ENCODE results near the gene MYLK2.

The MYLK2 gene

GRCh38 chr20:31823360-31824124, 4.4 kb downstream of the MYLK2 start:
- TF ChIP-seq SNAI2 (CRISPR knock-in tag; IDR thresholded peaks at IDR 0.05) (no peak), OSR1 (CRISPR knock-in tag; IDR thresholded peaks at IDR 0.05) (no peak), GLIS3 (CRISPR knock-in tag; IDR thresholded peaks at IDR 0.05) (no peak), BACH2 (CRISPR knock-in tag; IDR thresholded peaks at IDR 0.05; ENCODE audit: borderline replicate concordance) (no peak), TCF4 (CRISPR knock-in tag; IDR thresholded peaks at IDR 0.05; ENCODE audit: borderline replicate concordance) (no peak), ZC3H10 (CRISPR knock-in tag; IDR thresholded peaks at IDR 0.05) (no peak), ARNTL (CRISPR knock-in tag; IDR thresholded peaks at IDR 0.05; ENCODE audit: borderline replicate concordance, low read depth) (no peak), CSDC2 (CRISPR knock-in tag; IDR thresholded peaks at IDR 0.05) (no peak), ZFP30 (CRISPR knock-in tag; IDR thresholded peaks at IDR 0.05) (no peak), PPARA (CRISPR knock-in tag; IDR thresholded peaks at IDR 0.05; ENCODE audit: borderline replicate concordance) (no peak), TOX (CRISPR knock-in tag; IDR thresholded peaks at IDR 0.05; ENCODE audit: borderline replicate concordance) (no peak), RARB (CRISPR knock-in tag; IDR thresholded peaks at IDR 0.05) (no peak), ZNF565 (CRISPR knock-in tag; conservative IDR thresholded peaks at IDR 0.05; ENCODE audit: low read depth) (no peak), PATZ1 (CRISPR knock-in tag; IDR thresholded peaks at IDR 0.05; ENCODE audit: borderline replicate concordance) (no peak), ISL1 (CRISPR knock-in tag; IDR thresholded peaks at IDR 0.05) (no peak), ZNF8 (CRISPR knock-in tag; IDR thresholded peaks at IDR 0.05) (no peak), CSRNP3 (CRISPR knock-in tag; IDR thresholded peaks at IDR 0.05) (no peak), POU6F1 (CRISPR knock-in tag; IDR thresholded peaks at IDR 0.05; ENCODE audit: borderline replicate concordance, low read depth) (no peak), CREB5 (CRISPR knock-in tag; IDR thresholded peaks at IDR 0.05; ENCODE audit: low read depth) (no peak)
- ATAC-seq = no peak

- no peak for ATAC-seq
- TF ChIP-seq ZNF8 (CRISPR knock-in tag; IDR thresholded peaks at IDR 0.05) (no peak), ZNF70 (CRISPR knock-in tag; IDR thresholded peaks at IDR 0.05) (no peak), SNAI2 (CRISPR knock-in tag; IDR thresholded peaks at IDR 0.05) (no peak), TCF4 (CRISPR knock-in tag; IDR thresholded peaks at IDR 0.05; ENCODE audit: borderline replicate concordance) (no peak)
Measured at GRCh38 chr20:31824125-31824485, 4.9 kb downstream of the MYLK2 start.

- TF ChIP-seq TOX (CRISPR knock-in tag; IDR thresholded peaks at IDR 0.05; ENCODE audit: borderline replicate concordance) (no peak), ZC3H10 (CRISPR knock-in tag; IDR thresholded peaks at IDR 0.05) (no peak), ISL1 (CRISPR knock-in tag; IDR thresholded peaks at IDR 0.05) (no peak), GLIS3 (CRISPR knock-in tag; IDR thresholded peaks at IDR 0.05) (no peak), ZNF565 (CRISPR knock-in tag; conservative IDR thresholded peaks at IDR 0.05; ENCODE audit: low read depth) (no peak), TCF4 (CRISPR knock-in tag; IDR thresholded peaks at IDR 0.05; ENCODE audit: borderline replicate concordance) (no peak), PPARA (CRISPR knock-in tag; IDR thresholded peaks at IDR 0.05; ENCODE audit: borderline replicate concordance) (no peak), ZFP30 (CRISPR knock-in tag; IDR thresholded peaks at IDR 0.05) (no peak), ZFP3 (CRISPR knock-in tag; IDR thresholded peaks at IDR 0.05) (no peak), ARNTL (CRISPR knock-in tag; IDR thresholded peaks at IDR 0.05; ENCODE audit: borderline replicate concordance, low read depth) (no peak), ZNF70 (CRISPR knock-in tag; IDR thresholded peaks at IDR 0.05) (no peak), SNAI2 (CRISPR knock-in tag; IDR thresholded peaks at IDR 0.05) (no peak), CSDC2 (CRISPR knock-in tag; IDR thresholded peaks at IDR 0.05) (no peak), CREB5 (CRISPR knock-in tag; IDR thresholded peaks at IDR 0.05; ENCODE audit: low read depth) (no peak), ESRRG (CRISPR knock-in tag; IDR thresholded peaks at IDR 0.05) (no peak), PATZ1 (CRISPR knock-in tag; IDR thresholded peaks at IDR 0.05; ENCODE audit: borderline replicate concordance) (no peak), OSR1 (CRISPR knock-in tag; IDR thresholded peaks at IDR 0.05) (no peak), CSRNP3 (CRISPR knock-in tag; IDR thresholded peaks at IDR 0.05) (no peak)
- no peak for ATAC-seq
Measured at GRCh38 chr20:31824554-31825313, 5.6 kb downstream of the MYLK2 start.

Data from SK-N-SH treated with all-trans-retinoic acid at 6 μM for 48 hours (cell line).